Stimulated activated effector memory CD8-positive, alpha-beta T cell treated with anti-CD3 and anti-CD28 coated beads, Interleukin-12 subunit alpha, Interleukin-12 subunit beta, amount 100 ng/mL, for 72 hours (primary cell): ENCODE measurements around the gene ZNF37A.
"Not testable (repeated sequence)": the region's sequence is repeated elsewhere in the genome, so short reads cannot be mapped to it uniquely, and the experiment has no call there.

ENCODE experiments used
- ATAC-seq: fragments of 150-1000 bp; cut with Tn5 transposase; 2 replicates; pipeline ENCODE4 v1.10.0; 2021
- DNase-seq, 2 donors: peaks; one replicate each; pipeline ENCODE4 v3.0.0; 2021 to 2022; ENCODE audit warnings: low spot score in 2 of 2
- H3K27ac Mint-ChIP-seq: one replicate; pipeline ENCODE4 v1.8.0; 2022; ENCODE audit warnings: mild to moderate bottlenecking, mixed read lengths
- H3K36me3 Mint-ChIP-seq: one replicate; pipeline ENCODE4 v1.8.0; 2022; ENCODE audit warnings: mild to moderate bottlenecking, mixed read lengths
- H3K4me1 Mint-ChIP-seq: one replicate; pipeline ENCODE4 v1.8.0; 2022; ENCODE audit warnings: mixed read lengths
- H3K4me3 Mint-ChIP-seq: one replicate; pipeline ENCODE4 v1.8.0; 2022; ENCODE audit warnings: mild to moderate bottlenecking, mixed read lengths
- H3K9me3 Mint-ChIP-seq: one replicate; pipeline ENCODE4 v1.8.0; 2022; ENCODE audit warnings: mixed read lengths

Gene ZNF37A

DNA sequence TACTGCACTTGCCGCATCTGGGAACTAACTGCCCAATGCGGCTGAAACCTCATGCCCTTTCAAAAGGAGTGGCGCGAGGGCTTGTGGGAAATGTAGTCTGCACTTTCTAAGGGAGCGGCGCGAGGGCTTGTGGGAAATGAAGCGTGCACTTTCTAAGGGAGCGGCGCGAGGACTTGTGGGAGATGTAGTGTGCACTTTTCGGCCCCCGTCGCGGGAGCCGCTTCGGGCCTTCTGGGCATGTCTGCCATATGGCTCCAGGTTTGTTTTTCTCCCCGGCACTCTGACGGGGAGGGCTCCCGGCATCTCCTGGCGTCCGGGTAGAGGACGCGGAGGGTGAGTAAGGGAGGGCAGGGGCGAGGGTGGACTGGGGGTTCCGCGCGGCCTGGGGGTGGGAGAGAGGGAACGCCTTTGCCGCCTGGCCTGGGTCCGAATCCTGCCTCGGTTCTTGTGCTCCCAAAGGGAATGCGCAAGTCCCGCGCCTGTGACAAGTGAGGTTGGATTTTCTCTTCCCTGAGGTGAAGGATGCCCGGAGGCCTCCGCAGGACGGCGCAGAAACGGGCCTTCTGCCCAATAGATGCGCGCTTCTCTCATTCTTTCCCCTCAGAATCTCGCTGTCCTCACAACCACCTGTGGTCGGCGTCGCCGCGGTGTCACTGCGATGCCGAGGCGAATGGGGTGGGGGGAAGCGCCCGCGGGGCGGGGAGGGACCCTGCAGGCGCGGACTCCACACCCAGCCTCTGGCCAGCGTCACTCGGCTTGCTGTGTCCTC is at the start of gene ZNF37A:
Gene ZNF37A (plus strand): TSS at position 180 of the 769 bp plus-strand sequence. CDS start 2,281 bp downstream, outside the sequence.
- peak within 1 kb of the TSS; percentile 95 for H3K27ac Mint-ChIP-seq
- peaks cover 20% of the 10 kb centered on the region for H3K4me1 Mint-ChIP-seq
- peak within 1 kb of the TSS; percentile 78 for H3K4me3 Mint-ChIP-seq
- DNase-seq (peak; percentile 66 to 91), ATAC-seq (peak; percentile 97)
- peaks cover 5% of the 10 kb centered on the region for H3K9me3 Mint-ChIP-seq
- peaks cover 56% of the 10 kb centered on the region for H3K36me3 Mint-ChIP-seq

DNA sequence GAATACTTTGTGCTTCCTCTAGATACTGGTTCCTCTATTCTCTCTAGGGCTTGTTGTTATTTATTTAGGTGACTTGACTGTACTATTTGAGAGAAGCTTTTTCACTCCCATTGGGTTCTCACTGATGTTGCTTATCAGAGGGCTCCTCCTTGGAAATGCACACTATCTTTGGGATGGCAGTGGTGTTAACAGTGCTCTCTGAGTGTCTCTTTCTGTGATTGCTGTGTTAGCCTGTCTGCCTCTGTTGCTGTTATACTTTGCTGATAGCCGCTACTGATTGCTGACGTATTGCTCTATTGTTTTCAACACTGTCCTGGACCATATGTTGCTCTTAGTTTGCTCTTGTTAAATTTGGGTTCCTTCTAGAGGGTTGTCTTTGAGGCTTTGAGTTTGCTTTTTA is 49.0 kb upstream of the ZNF37A start:
- Mint-ChIP-seq H3K27ac (peak overlapping the region; percentile 54), H3K9me3 (peaks cover 13% of the 10 kb centered on the region), H3K4me3 (no peak overlapping the region), H3K4me1 (peaks cover 30% of the 10 kb centered on the region), H3K36me3 (peaks cover 86% of the 10 kb centered on the region)
- ATAC-seq (no peak), DNase-seq (no peak)

DNA sequence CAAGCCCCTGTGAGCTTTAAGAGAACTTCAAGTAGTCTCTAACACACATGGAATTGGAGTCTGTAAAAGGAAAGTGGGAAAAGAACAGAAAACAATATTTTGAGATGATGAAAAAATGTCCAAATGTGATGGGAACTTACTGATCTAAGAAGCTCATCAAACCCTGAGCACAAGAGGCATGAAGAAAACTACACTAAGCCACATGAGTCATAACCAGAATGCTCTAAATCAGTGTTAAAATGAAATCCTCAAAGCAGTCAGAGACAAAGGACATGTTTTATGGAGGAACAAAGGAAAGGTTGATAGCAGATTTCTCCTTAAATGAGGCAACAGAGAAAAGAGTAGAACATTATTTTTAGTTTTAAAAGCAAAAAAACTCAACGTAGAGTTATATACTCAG is 46.5 kb upstream of the ZNF37A start:
- peaks cover 18% of the 10 kb centered on the region for H3K9me3 Mint-ChIP-seq
- DNase-seq (no peak), ATAC-seq (peak; percentile 74)
- no peak overlapping the region for H3K4me3 Mint-ChIP-seq
- peak overlapping the region; percentile 7 for H3K27ac Mint-ChIP-seq
- H3K4me1 Mint-ChIP-seq, result peaks cover 23% of the 10 kb centered on the region
- peaks cover 66% of the 10 kb centered on the region for H3K36me3 Mint-ChIP-seq

- Mint-ChIP-seq H3K4me3 (no peak overlapping the region), H3K36me3 (peaks cover 65% of the 10 kb centered on the region), H3K4me1 (peaks cover 21% of the 10 kb centered on the region), H3K9me3 (peaks cover 36% of the 10 kb centered on the region), H3K27ac (no peak overlapping the region)
- no peak for ATAC-seq
- no peak for DNase-seq
Observed at GRCh38 chr10:38050212-38050611, 43.9 kb upstream of the ZNF37A start.

- DNase-seq, result no peak
- no peak overlapping the region for H3K4me3 Mint-ChIP-seq
- H3K9me3 Mint-ChIP-seq, result peaks cover 39% of the 10 kb centered on the region
- no peak overlapping the region for H3K27ac Mint-ChIP-seq
- no peaks in the 10 kb centered on the region for H3K4me1 Mint-ChIP-seq
- ATAC-seq, result no peak
- H3K36me3 Mint-ChIP-seq, result peaks cover 69% of the 10 kb centered on the region
Observed at GRCh38 chr10:38054361-38054797, 39.8 kb upstream of the ZNF37A start.

DNA sequence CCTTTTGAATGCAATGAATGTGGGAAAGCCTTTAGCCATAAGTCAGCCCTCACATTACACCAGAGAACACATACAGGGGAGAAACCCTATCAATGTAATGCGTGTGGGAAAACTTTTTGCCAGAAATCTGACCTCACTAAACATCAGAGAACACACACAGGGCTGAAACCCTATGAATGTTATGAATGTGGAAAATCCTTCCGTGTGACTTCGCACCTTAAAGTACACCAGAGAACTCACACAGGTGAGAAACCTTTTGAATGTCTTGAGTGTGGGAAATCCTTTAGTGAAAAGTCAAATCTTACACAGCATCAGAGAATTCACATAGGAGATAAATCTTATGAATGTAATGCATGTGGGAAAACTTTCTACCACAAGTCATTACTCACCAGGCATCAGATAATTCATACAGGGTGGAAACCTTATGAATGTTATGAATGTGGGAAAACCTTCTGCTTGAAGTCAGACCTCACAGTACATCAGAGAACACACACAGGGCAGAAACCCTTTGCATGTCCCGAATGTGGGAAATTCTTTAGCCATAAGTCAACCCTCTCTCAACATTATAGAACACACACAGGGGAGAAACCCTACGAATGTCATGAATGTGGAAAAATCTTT is 38.8 kb upstream of the ZNF37A start:
- not testable (repeated sequence) for ATAC-seq, H3K27ac Mint-ChIP-seq, H3K4me3 Mint-ChIP-seq, H3K4me1 Mint-ChIP-seq
- Mint-ChIP-seq H3K36me3 (peaks cover 68% of the 10 kb centered on the region), H3K9me3 (peaks cover 41% of the 10 kb centered on the region)
- peak in 1 of 2 donors; percentile 43 for DNase-seq

- H3K4me1 Mint-ChIP-seq, H3K4me3 Mint-ChIP-seq, ATAC-seq, H3K27ac Mint-ChIP-seq, H3K9me3 Mint-ChIP-seq, H3K36me3 Mint-ChIP-seq: not testable (repeated sequence)
- DNase-seq, result peak in 1 of 2 donors; percentile 15
Observed at GRCh38 chr10:38069663-38070062, 24.5 kb upstream of the ZNF37A start.

GRCh38 chr10:38070501-38070900 is 23.6 kb upstream of the ZNF37A start:
- H3K9me3 Mint-ChIP-seq, result peaks cover 5% of the 10 kb centered on the region
- H3K36me3 Mint-ChIP-seq, result no peaks in the 10 kb centered on the region
- peaks cover 6% of the 10 kb centered on the region for H3K4me1 Mint-ChIP-seq
- DNase-seq (peak in 1 of 2 donors; percentile 7), ATAC-seq (no peak)
- no peak overlapping the region for H3K4me3 Mint-ChIP-seq
- H3K27ac Mint-ChIP-seq, result no peak overlapping the region

GRCh38 chr10:38072552-38072951 is 21.6 kb upstream of the ZNF37A start:
- no peak overlapping the region for H3K4me3 Mint-ChIP-seq
- H3K36me3 Mint-ChIP-seq, result no peaks in the 10 kb centered on the region
- H3K9me3 Mint-ChIP-seq, result peaks cover 5% of the 10 kb centered on the region
- DNase-seq (peak in 1 of 2 donors; percentile 22), ATAC-seq (no peak)
- H3K4me1 Mint-ChIP-seq, result peaks cover 6% of the 10 kb centered on the region
- H3K27ac Mint-ChIP-seq, result peak overlapping the region; percentile 4

- Mint-ChIP-seq H3K9me3 (no peaks in the 10 kb centered on the region), H3K4me1 (no peaks in the 10 kb centered on the region), H3K27ac (no peak overlapping the region), H3K4me3 (no peak overlapping the region), H3K36me3 (no peaks in the 10 kb centered on the region)
- DNase-seq, result no peak
- no peak for ATAC-seq
Observed at GRCh38 chr10:38076687-38077086, 17.4 kb upstream of the ZNF37A start.

- not testable (repeated sequence) for DNase-seq, H3K9me3 Mint-ChIP-seq, ATAC-seq
- Mint-ChIP-seq H3K27ac (peak overlapping the region; percentile 95), H3K4me3 (peak overlapping the region; percentile 78), H3K4me1 (peaks cover 20% of the 10 kb centered on the region), H3K36me3 (peaks cover 46% of the 10 kb centered on the region)
Observed at GRCh38 chr10:38093318-38093717, 819 bp upstream of the ZNF37A start.

DNA sequence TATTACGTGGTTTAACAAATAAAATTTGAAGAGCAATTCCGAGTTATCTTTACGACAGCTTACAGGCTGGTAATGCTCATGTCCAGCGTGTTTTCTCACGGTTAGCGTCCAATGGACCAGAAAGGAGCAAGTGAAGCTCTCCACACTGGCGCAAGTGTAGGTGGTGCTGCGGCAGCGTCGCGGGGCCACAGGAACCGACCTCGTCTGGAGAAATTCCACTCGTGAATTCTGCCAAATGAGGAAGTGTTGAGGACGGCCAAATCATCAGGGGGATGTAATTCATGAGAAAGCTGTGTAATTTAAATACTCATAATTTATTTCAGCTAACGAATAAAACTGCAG is 350 bp upstream of the ZNF37A start:
- ATAC-seq, result no peak
- Mint-ChIP-seq H3K36me3 (peaks cover 51% of the 10 kb centered on the region), H3K9me3 (peaks cover 3% of the 10 kb centered on the region), H3K27ac (peak overlapping the region; percentile 95), H3K4me1 (peaks cover 20% of the 10 kb centered on the region), H3K4me3 (peak overlapping the region; percentile 78)
- DNase-seq, result no peak

GRCh38 chr10:38094927-38095574 is 914 bp downstream of the ZNF37A start:
- H3K27ac Mint-ChIP-seq, result peak overlapping the region; percentile 95
- DNase-seq (no peak), ATAC-seq (no peak)
- H3K9me3 Mint-ChIP-seq, result peaks cover 9% of the 10 kb centered on the region
- peak overlapping the region; percentile 78 for H3K4me3 Mint-ChIP-seq
- peaks cover 25% of the 10 kb centered on the region for H3K4me1 Mint-ChIP-seq
- peaks cover 63% of the 10 kb centered on the region for H3K36me3 Mint-ChIP-seq

DNA sequence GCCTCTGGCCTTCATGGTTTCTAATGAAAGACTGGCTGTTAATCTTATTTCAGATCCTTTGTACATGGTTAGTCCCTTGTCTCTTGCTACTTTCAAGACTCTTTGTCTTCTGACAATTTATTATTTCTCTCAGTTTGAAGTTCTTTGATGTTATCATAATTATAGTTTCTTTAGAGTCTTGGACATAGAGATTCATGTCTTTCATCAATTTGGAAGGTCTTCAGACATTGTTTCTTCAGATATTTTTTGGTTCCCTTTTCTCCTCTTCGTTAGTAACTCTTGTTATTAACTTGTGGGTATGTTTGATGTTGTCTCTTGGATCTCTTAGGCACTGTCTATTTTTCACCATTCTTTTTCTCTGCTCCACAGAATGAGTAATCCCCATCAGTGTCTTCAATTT is 8.7 kb downstream of the ZNF37A start:
- H3K4me1 Mint-ChIP-seq, result peaks cover 13% of the 10 kb centered on the region
- no peak overlapping the region for H3K27ac Mint-ChIP-seq
- H3K36me3 Mint-ChIP-seq, result peaks cover 96% of the 10 kb centered on the region
- H3K4me3 Mint-ChIP-seq, result no peak overlapping the region
- no peak for ATAC-seq
- peaks cover 44% of the 10 kb centered on the region for H3K9me3 Mint-ChIP-seq
- DNase-seq, result no peak

GRCh38 chr10:38103756-38104155 is 9.6 kb downstream of the ZNF37A start:
- DNase-seq, result no peak
- Mint-ChIP-seq H3K4me3 (no peak overlapping the region), H3K27ac (no peak overlapping the region), H3K9me3 (peaks cover 48% of the 10 kb centered on the region), H3K4me1 (peaks cover 10% of the 10 kb centered on the region), H3K36me3 (peaks cover 87% of the 10 kb centered on the region)
- no peak for ATAC-seq
